K562 (cell line): ENCODE results near the gene ANKRD23. TPM values are rescaled to one million over a fixed set of nuclear protein-coding genes. Genes with fewer than 3 reads are reported as not detected.

Experiments used
- CAMTA2 ChIP-seq: fragments of 250-450 bp; sonication (Bioruptor Pico); conservative IDR thresholded peaks from 2 replicates; pipeline ENCODE4 v1.5.1; 2022
- CREBBP ChIP-seq: IDR thresholded peaks from one replicate; pipeline ENCODE4 v1.6.1; 2012; ENCODE audit warnings: low read depth, mild to moderate bottlenecking, control low read depth, inconsistent platforms, low read length
- ETV6 ChIP-seq, 3 experiments: fragments of 150-350 bp in 1 of 3; sonication (generic) in 1 of 3; formaldehyde crosslinking in 1 of 3; IDR thresholded peaks; 2 replicates each; pipeline versions ENCODE4 v1.6.1 to v1.8.0; 2014 to 2022; ENCODE audit warnings: borderline replicate concordance in 2 of 3, low read depth in 2 of 3, antibody characterized with exemption in 1 of 3, low read length in 1 of 3, mild to moderate bottlenecking in 1 of 3, missing genetic modification reagents in 1 of 3
- KLF10 ChIP-seq: fragments of 250-450 bp; sonication (Bioruptor Pico); IDR thresholded peaks from 2 replicates; pipeline ENCODE4 v1.6.1; 2021; ENCODE audit warnings: matching md5 sums
- NELFE ChIP-seq: IDR thresholded peaks from 2 replicates; pipeline ENCODE4 v1.6.1; 2011; ENCODE audit warnings: mild to moderate bottlenecking; ENCODE audit not compliant: insufficient read depth, insufficient read length
- PHB2 ChIP-seq: fragments of 450-650 bp; IDR thresholded peaks from 2 replicates; pipeline ENCODE4 v1.6.1; 2017; ENCODE audit warnings: low read depth
- POLR2B ChIP-seq: fragments of 450-650 bp; IDR thresholded peaks from 2 replicates; pipeline ENCODE4 v1.6.1; 2018; ENCODE audit warnings: low read depth; ENCODE audit not compliant: partially characterized antibody
- RFX1 ChIP-seq: fragments of 450-650 bp; IDR thresholded peaks from 2 replicates; pipeline ENCODE4 v1.6.1; 2016; ENCODE audit warnings: mild to moderate bottlenecking, moderate library complexity
- SMAD4 ChIP-seq: fragments of 250-450 bp; sonication (Bioruptor Pico); conservative IDR thresholded peaks from 2 replicates; pipeline ENCODE4 v1.8.0; 2021; ENCODE audit warnings: inconsistent platforms, mild to moderate bottlenecking, moderate library complexity
- ZNF12 ChIP-seq: sonication (generic); formaldehyde crosslinking; IDR thresholded peaks from 2 replicates; pipeline ENCODE4 v1.4.0; 2020; ENCODE audit warnings: mild to moderate bottlenecking, missing genetic modification reagents
- ZNF311 ChIP-seq: fragments of 250-450 bp; sonication (Bioruptor Pico); IDR thresholded peaks from 2 replicates; pipeline ENCODE4 v1.4.0; 2020; ENCODE audit warnings: mild to moderate bottlenecking, moderate library complexity
- ZNF316 ChIP-seq: fragments of 450-650 bp; IDR thresholded peaks from 2 replicates; pipeline ENCODE4 v1.6.1; 2016
- ZNF395 ChIP-seq: fragments of 200-800 bp; sonication (Bioruptor generic); IDR thresholded peaks from 2 replicates; pipeline ENCODE4 v1.6.1; 2017; ENCODE audit warnings: missing genetic modification characterization, missing compliant biosample characterization
- polyA plus RNA-seq, 8 experiments: library from polyadenylated mRNA; depleted of rRNA in 4 of 8; stranded (reverse) in 5 of 8; unstranded in 3 of 8; fragments of >200 nt; fragmentation: Nextera tagmentation in 2 of 8; fragmentation: Illumina TruSeq in 1 of 8; extraction: Ambion mirVana in 2 of 8; extraction: Trizol in 1 of 8; gene quantifications; 2 replicates each; pipeline versions ENCODE4 v1.2.1 to v1.2.3, GENCODE V29; 2011 to 2014; ENCODE audit warnings: inconsistent platforms in 1 of 8, missing spikeins in 1 of 8
- total RNA-seq, 7 experiments: library from RNA; depleted of rRNA in 6 of 7; stranded (reverse); fragments of >200 nt in 6 of 7; fragmentation: Illumina TruSeq in 2 of 7; extraction: Trizol in 2 of 7; gene quantifications; 2 replicates each; pipeline versions ENCODE4 v1.2.1 to v1.2.3, GENCODE V29; 2011 to 2021; ENCODE audit warnings: low replicate concordance in 1 of 7
- TF ChIP-seq, protein P1 (sequence below), 2 experiments: fragments of 450-650 bp in 1 of 2; sonication (generic) in 1 of 2; formaldehyde crosslinking in 1 of 2; IDR thresholded peaks; 2 replicates each; pipeline versions ENCODE4 v1.7.1 to v1.9.0; 2016 to 2022; ENCODE audit warnings: inconsistent platforms in 1 of 2, mild to moderate bottlenecking in 1 of 2, missing genetic modification reagents in 1 of 2

The ANKRD23 gene
- total and polyA plus RNA-seq, 9 of the 15 experiments (the other 6 are each of a cell fraction or from before 2014, with no cell fraction given): 0.32 to 4.8 (median 2.8) TPM

DNA sequence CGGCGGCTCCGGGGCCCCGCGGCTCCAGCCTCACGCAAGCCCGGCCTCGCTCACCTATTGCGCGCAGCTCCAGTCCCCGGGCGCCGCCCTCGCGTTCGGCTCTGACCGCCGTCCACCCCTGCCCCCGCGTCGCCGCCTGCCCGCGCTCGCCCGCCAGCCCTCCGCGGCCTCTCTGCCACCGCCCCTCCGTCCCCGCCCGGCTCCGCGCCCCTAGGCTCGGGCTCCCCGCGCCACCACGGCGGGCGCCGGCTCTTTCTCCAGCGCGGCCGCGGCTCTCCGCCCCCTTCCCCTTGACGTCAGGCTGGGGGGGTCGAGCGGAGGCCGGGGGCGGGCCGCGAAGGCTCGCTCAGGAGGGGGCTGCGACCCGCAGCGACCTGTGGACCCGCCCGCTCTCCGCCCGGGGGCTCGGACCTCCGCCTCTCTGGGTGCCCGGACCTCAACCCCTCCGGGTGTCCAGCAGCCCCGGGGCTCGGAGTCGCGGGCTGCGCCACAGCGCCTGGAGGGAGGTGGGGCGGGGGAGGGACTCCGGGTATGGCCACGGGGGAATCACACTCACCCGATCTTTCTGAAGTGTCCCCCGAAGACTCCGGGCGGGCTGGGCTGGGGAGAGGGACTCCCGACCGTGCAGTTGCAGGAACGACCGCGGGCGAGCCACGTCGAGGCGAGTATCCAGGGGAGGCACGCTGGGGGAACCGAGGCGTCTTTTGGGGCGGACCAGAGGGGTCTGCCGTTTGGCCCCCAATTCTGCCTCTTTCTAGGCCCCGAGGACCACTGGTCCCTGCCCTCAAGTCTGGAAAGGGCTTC lies 26.2 kb upstream of the ANKRD23 start, which contains the start of gene SEMA4C (continued):
- TF ChIP-seq, protein P1, sequence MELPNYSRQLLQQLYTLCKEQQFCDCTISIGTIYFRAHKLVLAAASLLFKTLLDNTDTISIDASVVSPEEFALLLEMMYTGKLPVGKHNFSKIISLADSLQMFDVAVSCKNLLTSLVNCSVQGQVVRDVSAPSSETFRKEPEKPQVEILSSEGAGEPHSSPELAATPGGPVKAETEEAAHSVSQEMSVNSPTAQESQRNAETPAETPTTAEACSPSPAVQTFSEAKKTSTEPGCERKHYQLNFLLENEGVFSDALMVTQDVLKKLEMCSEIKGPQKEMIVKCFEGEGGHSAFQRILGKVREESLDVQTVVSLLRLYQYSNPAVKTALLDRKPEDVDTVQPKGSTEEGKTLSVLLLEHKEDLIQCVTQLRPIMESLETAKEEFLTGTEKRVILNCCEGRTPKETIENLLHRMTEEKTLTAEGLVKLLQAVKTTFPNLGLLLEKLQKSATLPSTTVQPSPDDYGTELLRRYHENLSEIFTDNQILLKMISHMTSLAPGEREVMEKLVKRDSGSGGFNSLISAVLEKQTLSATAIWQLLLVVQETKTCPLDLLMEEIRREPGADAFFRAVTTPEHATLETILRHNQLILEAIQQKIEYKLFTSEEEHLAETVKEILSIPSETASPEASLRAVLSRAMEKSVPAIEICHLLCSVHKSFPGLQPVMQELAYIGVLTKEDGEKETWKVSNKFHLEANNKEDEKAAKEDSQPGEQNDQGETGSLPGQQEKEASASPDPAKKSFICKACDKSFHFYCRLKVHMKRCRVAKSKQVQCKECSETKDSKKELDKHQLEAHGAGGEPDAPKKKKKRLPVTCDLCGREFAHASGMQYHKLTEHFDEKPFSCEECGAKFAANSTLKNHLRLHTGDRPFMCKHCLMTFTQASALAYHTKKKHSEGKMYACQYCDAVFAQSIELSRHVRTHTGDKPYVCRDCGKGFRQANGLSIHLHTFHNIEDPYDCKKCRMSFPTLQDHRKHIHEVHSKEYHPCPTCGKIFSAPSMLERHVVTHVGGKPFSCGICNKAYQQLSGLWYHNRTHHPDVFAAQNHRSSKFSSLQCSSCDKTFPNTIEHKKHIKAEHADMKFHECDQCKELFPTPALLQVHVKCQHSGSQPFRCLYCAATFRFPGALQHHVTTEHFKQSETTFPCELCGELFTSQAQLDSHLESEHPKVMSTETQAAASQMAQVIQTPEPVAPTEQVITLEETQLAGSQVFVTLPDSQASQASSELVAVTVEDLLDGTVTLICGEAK (IDR thresholded peaks at IDR 0.05): 0 out of 2 replicates have a peak, but pooled peaks have one; percentile 21
- TF ChIP-seq, protein P1 (CRISPR knock-in tag; IDR thresholded peaks at IDR 0.05): no peak
- no peak for TF ChIP-seq CREBBP
- no peak for TF ChIP-seq KLF10 (CRISPR knock-in tag)
- TF ChIP-seq ZNF12: 0 out of 2 replicates have a peak, but pooled peaks have one; percentile 41
- TF ChIP-seq ZNF316: no peak
- no peak for TF ChIP-seq RFX1
- TF ChIP-seq ZNF395 (CRISPR knock-in tag): 0 out of 2 replicates have a peak, but pooled peaks have one; percentile 39
- TF ChIP-seq PHB2: no peak
- TF ChIP-seq SMAD4: peak; percentile 57; the same call in 1 of the 2 replicates
- TF ChIP-seq ZNF311 (CRISPR knock-in tag): no peak
- no peak for TF ChIP-seq POLR2B
- TF ChIP-seq CAMTA2 (CRISPR knock-in tag): no peak
- no peak for TF ChIP-seq ETV6 (IDR thresholded peaks at IDR 0.05; ENCODE audit: borderline replicate concordance in 1 of 2, low read depth in 2 of 2, low read length in 1 of 2)
- no peak for TF ChIP-seq ETV6 (CRISPR knock-in tag; IDR thresholded peaks at IDR 0.05; ENCODE audit: borderline replicate concordance)
- TF ChIP-seq NELFE: no peak
